ENCODE measurements around the gene LCE1A. TPM values are rescaled to one million over a fixed set of nuclear protein-coding genes. Genes with fewer than 3 reads are reported as not detected.

LCE1A gene
- total RNA-seq, 1 donor from 2014 or later: not detected

DNA sequence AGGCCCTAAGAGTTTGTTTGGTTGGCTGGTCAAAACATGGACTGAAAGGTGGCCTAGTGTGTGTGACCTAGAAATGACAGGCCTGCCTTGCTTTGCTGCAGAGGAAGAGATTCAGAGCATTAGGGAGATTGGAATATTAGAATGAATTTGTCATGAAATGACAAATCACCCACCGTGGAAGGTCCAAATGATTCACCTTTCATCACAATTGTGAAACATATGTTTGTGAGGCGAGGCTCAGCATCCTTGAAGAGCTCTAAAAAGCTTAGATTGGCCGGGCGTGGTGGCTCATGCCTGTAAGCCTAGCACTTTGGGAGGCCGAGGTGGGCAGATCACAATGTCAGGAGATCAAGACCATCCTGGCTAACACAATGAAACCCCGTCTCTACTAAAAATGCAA is 10.0 kb upstream of the LCE1A start:
- Histone ChIP-seq H3K27me3 (ENCODE audit: control insufficient read depth in 3 of 3, insufficient read depth in 3 of 3, low read length in 3 of 3) (no peaks in the 10 kb centered on the region), H3K36me3 (ENCODE audit: control insufficient read depth in 3 of 3, insufficient read depth in 3 of 3, low read length in 3 of 3) (no peaks in the 10 kb centered on the region), H3K4me3 (ENCODE audit: low read length in 3 of 3) (no peak overlapping the region), H3K9me3 (ENCODE audit: control insufficient read depth in 3 of 3, low read length in 3 of 3) (no peaks in the 10 kb centered on the region), H3K4me1 (ENCODE audit: control insufficient read depth in 3 of 3, insufficient read depth in 3 of 3, low read length in 3 of 3) (no peaks in the 10 kb centered on the region), H3K27ac (ENCODE audit: low read depth, low read length) (no peak overlapping the region), H3K9ac (ENCODE audit: low read depth in 1 of 3, low read length in 3 of 3) (no peak overlapping the region)

DNA sequence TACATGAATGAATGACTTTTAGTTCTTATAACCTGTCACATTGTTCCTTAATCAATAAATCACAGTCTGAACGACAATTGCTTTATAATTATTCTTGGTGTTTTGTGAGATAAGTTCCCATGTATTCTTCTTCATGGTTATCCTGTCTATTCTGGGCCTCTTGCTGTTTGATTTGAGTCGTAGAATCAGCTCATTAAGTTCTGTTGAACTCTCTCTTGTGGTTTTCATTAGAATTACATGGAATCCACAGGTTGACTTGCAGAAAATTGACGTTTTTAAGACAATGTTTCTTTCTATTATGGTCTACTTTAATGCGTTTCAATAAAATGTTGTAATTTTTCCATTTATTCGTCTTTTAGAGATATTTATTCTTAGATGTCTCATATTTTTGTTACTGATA is 4.0 kb upstream of the LCE1A start:
- H3K36me3 ChIP-seq (ENCODE audit: control insufficient read depth in 3 of 3, insufficient read depth in 3 of 3, low read length in 3 of 3): no peaks in the 10 kb centered on the region
- no peak overlapping the region for H3K4me3 ChIP-seq (ENCODE audit: low read length in 3 of 3)
- H3K27me3 ChIP-seq (ENCODE audit: control insufficient read depth in 3 of 3, insufficient read depth in 3 of 3, low read length in 3 of 3): peaks cover 0 to 3% (median 0%) of the 10 kb centered on the region in 3 donors
- H3K9ac ChIP-seq (ENCODE audit: low read depth in 1 of 3, low read length in 3 of 3): no peak overlapping the region
- H3K4me1 ChIP-seq (ENCODE audit: control insufficient read depth in 3 of 3, insufficient read depth in 3 of 3, low read length in 3 of 3): no peaks in the 10 kb centered on the region
- H3K27ac ChIP-seq (ENCODE audit: low read depth, low read length): no peak overlapping the region
- no peaks in the 10 kb centered on the region for H3K9me3 ChIP-seq (ENCODE audit: control insufficient read depth in 3 of 3, low read length in 3 of 3)

DNA sequence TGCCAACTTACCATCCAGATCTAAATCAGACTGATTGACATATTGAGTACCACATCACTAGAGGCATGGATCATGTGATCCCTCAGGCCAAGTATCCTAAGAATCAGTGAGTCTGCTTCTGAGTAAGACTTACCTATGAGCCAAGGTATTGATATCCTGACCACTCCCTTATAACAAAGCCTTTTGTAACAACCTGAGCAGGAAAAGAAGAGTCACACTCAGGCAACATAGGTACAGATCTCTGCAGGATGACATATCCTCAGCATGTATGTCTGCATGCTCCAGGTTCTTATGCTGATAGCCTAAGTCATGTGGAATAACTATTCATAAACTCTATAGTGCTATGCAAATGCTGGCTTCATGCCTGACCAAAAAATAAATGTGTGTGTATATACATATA is 2.3 kb upstream of the LCE1A start:
- Histone ChIP-seq H3K4me1 (ENCODE audit: control insufficient read depth in 3 of 3, insufficient read depth in 3 of 3, low read length in 3 of 3) (no peaks in the 10 kb centered on the region), H3K36me3 (ENCODE audit: control insufficient read depth in 3 of 3, insufficient read depth in 3 of 3, low read length in 3 of 3) (no peaks in the 10 kb centered on the region), H3K9me3 (ENCODE audit: control insufficient read depth in 3 of 3, low read length in 3 of 3) (no peaks in the 10 kb centered on the region), H3K27ac (ENCODE audit: low read depth, low read length) (no peak overlapping the region), H3K27me3 (ENCODE audit: control insufficient read depth in 3 of 3, insufficient read depth in 3 of 3, low read length in 3 of 3) (peaks cover 0 to 3% (median 0%) of the 10 kb centered on the region in 3 donors), H3K4me3 (ENCODE audit: low read length in 3 of 3) (no peak overlapping the region), H3K9ac (ENCODE audit: low read depth in 1 of 3, low read length in 3 of 3) (no peak overlapping the region)

DNA sequence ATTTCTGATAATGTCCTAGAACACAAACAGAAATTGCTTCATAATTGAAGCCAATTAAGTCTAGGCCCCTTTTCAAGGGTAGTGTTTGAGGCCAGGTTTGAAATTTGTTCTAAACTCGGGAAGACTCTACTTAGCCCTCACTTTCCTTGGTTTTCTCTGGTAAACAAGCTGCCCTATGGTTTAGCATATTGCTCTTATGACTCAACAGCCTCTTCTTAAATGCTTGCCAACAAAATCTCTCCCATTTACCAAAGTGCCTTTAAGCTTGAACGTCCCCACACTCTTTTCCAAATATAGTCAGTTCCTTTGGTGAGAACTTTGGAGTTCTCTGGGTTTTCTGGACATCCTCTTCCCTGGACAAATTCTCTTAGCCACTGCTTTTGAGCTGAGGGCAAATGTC is 9.6 kb downstream of the LCE1A start:
- Histone ChIP-seq H3K27ac (ENCODE audit: low read depth, low read length) (no peak overlapping the region), H3K36me3 (ENCODE audit: control insufficient read depth in 3 of 3, insufficient read depth in 3 of 3, low read length in 3 of 3) (no peaks in the 10 kb centered on the region), H3K27me3 (ENCODE audit: control insufficient read depth in 3 of 3, insufficient read depth in 3 of 3, low read length in 3 of 3) (no peaks in the 10 kb centered on the region), H3K9ac (ENCODE audit: low read depth in 1 of 3, low read length in 3 of 3) (no peak overlapping the region), H3K9me3 (ENCODE audit: control insufficient read depth in 3 of 3, low read length in 3 of 3) (no peaks in the 10 kb centered on the region), H3K4me1 (ENCODE audit: control insufficient read depth in 3 of 3, insufficient read depth in 3 of 3, low read length in 3 of 3) (no peaks in the 10 kb centered on the region), H3K4me3 (ENCODE audit: low read length in 3 of 3) (no peak overlapping the region)

DNA sequence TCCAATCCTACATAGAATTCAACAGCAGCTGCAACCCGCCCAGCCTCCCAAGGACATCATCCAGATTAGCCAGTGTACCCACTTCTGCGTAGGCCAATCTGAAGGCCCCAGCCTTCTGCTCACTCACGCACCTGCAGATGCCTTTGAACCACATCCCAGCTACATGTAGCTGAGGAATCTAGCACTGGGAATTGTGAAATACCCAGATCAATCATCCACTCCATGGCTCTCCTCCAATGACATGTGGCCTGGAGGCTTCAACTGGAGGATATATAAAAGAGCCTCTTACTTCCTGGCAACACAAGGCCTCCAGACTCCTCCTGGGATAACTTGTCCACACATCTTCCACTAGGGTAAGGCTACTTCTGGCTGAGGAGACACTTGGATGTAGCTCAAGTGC is 15.3 kb downstream of the LCE1A start, which contains the start of gene LCE6A:
LCE6A (plus strand) TSS at position 301 of the 400 bp plus-strand sequence. CDS start 665 bp downstream, outside the sequence.
- H3K4me3 ChIP-seq (ENCODE audit: low read length in 3 of 3): no peak within 1 kb of the TSS
- H3K27me3 ChIP-seq (ENCODE audit: control insufficient read depth in 3 of 3, insufficient read depth in 3 of 3, low read length in 3 of 3): no peaks in the 10 kb centered on the region
- H3K4me1 ChIP-seq (ENCODE audit: control insufficient read depth in 3 of 3, insufficient read depth in 3 of 3, low read length in 3 of 3): no peaks in the 10 kb centered on the region
- H3K36me3 ChIP-seq (ENCODE audit: control insufficient read depth in 3 of 3, insufficient read depth in 3 of 3, low read length in 3 of 3): no peaks in the 10 kb centered on the region
- H3K9me3 ChIP-seq (ENCODE audit: control insufficient read depth in 3 of 3, low read length in 3 of 3): no peaks in the 10 kb centered on the region
- H3K27ac ChIP-seq (ENCODE audit: low read depth, low read length): no peak within 1 kb of the TSS
- H3K9ac ChIP-seq (ENCODE audit: low read depth in 1 of 3, low read length in 3 of 3): no peak within 1 kb of the TSS

DNA sequence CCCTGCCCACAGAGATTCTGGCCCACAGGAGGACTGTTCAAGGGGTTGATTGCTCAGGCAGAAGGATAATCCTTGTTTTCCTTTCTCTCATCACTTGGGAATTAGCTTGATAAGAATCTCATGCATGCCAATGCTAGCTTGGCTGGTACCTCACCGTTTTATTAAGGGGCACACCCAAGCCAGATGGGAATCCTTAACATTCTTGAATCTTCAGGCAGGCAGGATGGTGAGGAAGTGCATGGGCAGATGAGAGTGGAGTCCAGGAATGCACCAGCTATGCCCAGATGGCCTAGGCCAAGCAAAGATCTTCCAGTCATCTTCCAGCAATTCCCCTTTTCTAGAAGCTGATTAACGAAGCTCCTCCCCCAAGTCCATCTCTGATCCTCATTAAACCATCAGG is 28.4 kb downstream of the LCE1A start:
- Histone ChIP-seq H3K27me3 (ENCODE audit: control insufficient read depth in 3 of 3, insufficient read depth in 3 of 3, low read length in 3 of 3) (peaks cover 0 to 2% (median 0%) of the 10 kb centered on the region in 3 donors), H3K9me3 (ENCODE audit: control insufficient read depth in 3 of 3, low read length in 3 of 3) (no peaks in the 10 kb centered on the region), H3K4me3 (ENCODE audit: low read length in 3 of 3) (no peak overlapping the region), H3K4me1 (ENCODE audit: control insufficient read depth in 3 of 3, insufficient read depth in 3 of 3, low read length in 3 of 3) (no peaks in the 10 kb centered on the region), H3K27ac (ENCODE audit: low read depth, low read length) (no peak overlapping the region), H3K9ac (ENCODE audit: low read depth in 1 of 3, low read length in 3 of 3) (no peak overlapping the region), H3K36me3 (ENCODE audit: control insufficient read depth in 3 of 3, insufficient read depth in 3 of 3, low read length in 3 of 3) (no peaks in the 10 kb centered on the region)

DNA sequence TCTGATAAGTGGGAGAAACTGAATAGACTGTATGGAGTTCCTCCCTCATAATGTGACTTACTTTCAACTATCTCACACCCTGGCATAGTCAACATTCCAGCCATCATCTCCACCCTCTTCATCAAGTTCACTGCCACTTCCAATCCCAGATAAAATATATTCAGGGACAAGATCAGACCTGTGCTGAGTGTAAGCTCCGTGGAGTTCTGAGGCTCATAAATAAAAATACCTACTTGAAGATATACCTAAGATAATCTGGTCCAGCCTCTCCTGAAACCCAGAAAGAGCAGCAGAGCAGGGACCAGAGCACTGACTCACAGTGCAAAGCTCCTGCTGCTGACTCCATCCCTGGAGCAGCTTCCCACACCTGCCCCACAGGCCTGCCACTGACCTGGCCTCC is 30.8 kb downstream of the LCE1A start:
- Histone ChIP-seq H3K27me3 (ENCODE audit: control insufficient read depth in 3 of 3, insufficient read depth in 3 of 3, low read length in 3 of 3) (peaks cover 0 to 2% (median 0%) of the 10 kb centered on the region in 3 donors), H3K4me3 (ENCODE audit: low read length in 3 of 3) (no peak overlapping the region), H3K9me3 (ENCODE audit: control insufficient read depth in 3 of 3, low read length in 3 of 3) (no peaks in the 10 kb centered on the region), H3K27ac (ENCODE audit: low read depth, low read length) (no peak overlapping the region), H3K36me3 (ENCODE audit: control insufficient read depth in 3 of 3, insufficient read depth in 3 of 3, low read length in 3 of 3) (no peaks in the 10 kb centered on the region), H3K9ac (ENCODE audit: low read depth in 1 of 3, low read length in 3 of 3) (no peak overlapping the region), H3K4me1 (ENCODE audit: control insufficient read depth in 3 of 3, insufficient read depth in 3 of 3, low read length in 3 of 3) (no peaks in the 10 kb centered on the region)

DNA sequence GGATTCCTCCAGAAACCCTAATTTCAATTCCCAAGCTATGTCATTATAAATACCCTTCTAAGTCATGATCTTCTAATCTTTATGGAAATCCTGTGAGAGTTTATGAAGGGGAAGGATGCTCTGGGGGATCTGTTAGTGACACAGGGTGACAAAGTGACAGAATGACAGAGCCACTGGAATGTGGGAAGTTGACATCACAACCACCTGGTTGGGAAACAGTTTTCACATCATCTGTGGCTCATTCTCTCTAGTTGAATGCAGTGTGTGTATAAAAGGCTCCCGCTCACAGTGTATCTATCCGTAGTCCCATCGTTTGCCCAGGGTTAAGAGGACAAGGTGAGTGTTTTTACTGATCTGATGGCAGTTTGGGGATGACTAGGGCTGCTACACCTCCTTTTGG is 32.4 kb downstream of the LCE1A start, which contains the start of gene LCE7A:
LCE7A (plus strand) TSS at position 301 of the 400 bp plus-strand sequence. CDS start 702 bp downstream, outside the sequence.
- H3K36me3 ChIP-seq (ENCODE audit: control insufficient read depth in 3 of 3, insufficient read depth in 3 of 3, low read length in 3 of 3): no peaks in the 10 kb centered on the region
- H3K27me3 ChIP-seq (ENCODE audit: control insufficient read depth in 3 of 3, insufficient read depth in 3 of 3, low read length in 3 of 3): peaks cover 0 to 2% (median 0%) of the 10 kb centered on the region in 3 donors
- H3K27ac ChIP-seq (ENCODE audit: low read depth, low read length): no peak within 1 kb of the TSS
- no peak within 1 kb of the TSS for H3K9ac ChIP-seq (ENCODE audit: low read depth in 1 of 3, low read length in 3 of 3)
- no peaks in the 10 kb centered on the region for H3K9me3 ChIP-seq (ENCODE audit: control insufficient read depth in 3 of 3, low read length in 3 of 3)
- H3K4me3 ChIP-seq (ENCODE audit: low read length in 3 of 3): no peak within 1 kb of the TSS
- no peaks in the 10 kb centered on the region for H3K4me1 ChIP-seq (ENCODE audit: control insufficient read depth in 3 of 3, insufficient read depth in 3 of 3, low read length in 3 of 3)

DNA sequence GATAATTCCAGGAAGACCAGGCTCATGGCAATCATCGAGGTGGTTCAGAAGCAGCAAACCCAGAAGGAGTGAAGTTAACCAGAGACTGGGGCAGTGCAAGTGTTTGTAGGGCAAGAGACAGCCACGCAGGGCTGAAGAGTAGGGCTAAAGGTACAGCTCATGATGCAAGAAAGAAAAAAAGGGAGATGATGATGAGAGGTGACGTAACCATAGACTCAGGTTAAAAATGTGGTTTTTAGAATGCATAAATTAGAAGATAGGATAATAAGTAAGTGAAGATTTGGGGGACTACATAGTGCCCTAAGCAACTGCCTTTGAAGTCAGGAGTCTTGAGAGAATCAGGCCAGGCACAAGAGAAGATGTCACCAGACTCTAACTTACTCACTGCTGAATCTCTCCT is 32.9 kb downstream of the LCE1A start:
- H3K9ac ChIP-seq (ENCODE audit: low read depth in 1 of 3, low read length in 3 of 3): no peak overlapping the region
- no peaks in the 10 kb centered on the region for H3K36me3 ChIP-seq (ENCODE audit: control insufficient read depth in 3 of 3, insufficient read depth in 3 of 3, low read length in 3 of 3)
- H3K27ac ChIP-seq (ENCODE audit: low read depth, low read length): no peak overlapping the region
- H3K9me3 ChIP-seq (ENCODE audit: control insufficient read depth in 3 of 3, low read length in 3 of 3): no peaks in the 10 kb centered on the region
- no peaks in the 10 kb centered on the region for H3K4me1 ChIP-seq (ENCODE audit: control insufficient read depth in 3 of 3, insufficient read depth in 3 of 3, low read length in 3 of 3)
- no peak overlapping the region for H3K4me3 ChIP-seq (ENCODE audit: low read length in 3 of 3)
- H3K27me3 ChIP-seq (ENCODE audit: control insufficient read depth in 3 of 3, insufficient read depth in 3 of 3, low read length in 3 of 3): peaks cover 0 to 2% (median 0%) of the 10 kb centered on the region in 3 donors

DNA sequence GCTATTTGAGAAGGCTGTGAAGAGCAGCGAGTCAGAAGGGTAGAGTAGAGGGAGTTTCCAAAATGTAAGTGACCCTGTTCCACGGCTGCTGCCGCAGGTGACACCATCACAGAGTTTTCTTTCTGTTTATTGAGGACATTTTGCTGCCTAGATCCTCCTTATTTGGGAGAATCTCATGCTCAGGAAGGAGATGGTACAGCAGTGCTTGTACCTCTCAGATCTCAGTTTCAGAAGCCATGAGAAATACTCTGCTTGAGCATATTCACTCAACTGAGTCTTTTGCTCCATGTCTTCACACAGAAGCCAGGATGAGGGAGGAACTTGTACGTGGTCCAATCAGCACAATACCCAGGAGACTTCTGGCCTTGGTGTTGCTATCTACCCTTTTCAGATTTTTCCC is 34.1 kb downstream of the LCE1A start:
- Histone ChIP-seq H3K27me3 (ENCODE audit: control insufficient read depth in 3 of 3, insufficient read depth in 3 of 3, low read length in 3 of 3) (peaks cover 0 to 2% (median 0%) of the 10 kb centered on the region in 3 donors), H3K9ac (ENCODE audit: low read depth in 1 of 3, low read length in 3 of 3) (no peak overlapping the region), H3K9me3 (ENCODE audit: control insufficient read depth in 3 of 3, low read length in 3 of 3) (no peaks in the 10 kb centered on the region), H3K36me3 (ENCODE audit: control insufficient read depth in 3 of 3, insufficient read depth in 3 of 3, low read length in 3 of 3) (no peaks in the 10 kb centered on the region), H3K4me3 (ENCODE audit: low read length in 3 of 3) (no peak overlapping the region), H3K27ac (ENCODE audit: low read depth, low read length) (no peak overlapping the region), H3K4me1 (ENCODE audit: control insufficient read depth in 3 of 3, insufficient read depth in 3 of 3, low read length in 3 of 3) (no peaks in the 10 kb centered on the region)

All from skeletal muscle tissue (tissue), 4 donors.